ENCODE measurements around the gene FADS3.

GRCh38 chr11:61907282-61907681 lies 15.9 kb upstream of the FADS3 start:
- TF ChIP-seq POLR2AphosphoS5 (IDR thresholded peaks at IDR 0.05; ENCODE audit: low read depth, low read length) (no peak), CTCF (IDR thresholded peaks at IDR 0.05) (no peak), REST (IDR thresholded peaks at IDR 0.05; ENCODE audit: insufficient read depth in 1 of 2, low read depth in 2 of 2, low read length in 1 of 2) (no peak), TCF7L2 (IDR thresholded peaks at IDR 0.05; ENCODE audit: low read depth, low read length) (no peak), SIN3A (IDR thresholded peaks at IDR 0.05; ENCODE audit: borderline replicate concordance, insufficient read depth, low read depth, low read length) (no peak)

Data from Panc1 (cell line).